Heart left ventricle (tissue), 16 donors: ENCODE results near the gene CASZ1. TPM values are rescaled to one million over a fixed set of nuclear protein-coding genes. Genes with fewer than 3 reads are reported as not detected.

Experiments
- ATAC-seq, 4 donors: fragments of 200-7000 bp; cut with Tn5 transposase; one replicate each; pipeline ENCODE4 v1.9.1; 2020 to 2022; ENCODE audit warnings: moderate library complexity in 4 of 4, mild to moderate bottlenecking in 3 of 4, moderate number of reproducible peaks in 1 of 4
- DNase-seq, 5 donors: peaks; one replicate each; pipeline ENCODE4 v3.0.0-alpha.2; 2020
- H3K27ac ChIP-seq, 12 donors: fragments of 200-600 bp; sonication (generic) in 4 of 12; one replicate each; pipeline versions ENCODE4 v1.5.0 to v1.8.0; 2016 to 2022; ENCODE audit warnings: mild to moderate bottlenecking in 2 of 12
- H3K27me3 ChIP-seq, 9 donors: fragments of 200-600 bp; sonication (generic) in 2 of 9; one replicate each; pipeline versions ENCODE4 v1.5.1 to v1.8.0; 2016 to 2022; ENCODE audit warnings: mild to moderate bottlenecking in 3 of 9
- H3K36me3 ChIP-seq, 9 donors: fragments of 200-600 bp; sonication (generic) in 2 of 9; one replicate each; pipeline versions ENCODE4 v1.5.0 to v1.8.0; 2018 to 2022; ENCODE audit warnings: mild to moderate bottlenecking in 2 of 9
- H3K4me1 ChIP-seq, 12 donors: fragments of 200-600 bp; sonication (generic) in 4 of 12; one replicate each; pipeline versions ENCODE4 v1.5.0 to v1.8.0; 2016 to 2022; ENCODE audit warnings: mild to moderate bottlenecking in 3 of 12
- H3K4me3 ChIP-seq, 12 donors: fragments of 200-600 bp; sonication (generic) in 4 of 12; one replicate each; pipeline versions ENCODE4 v1.5.0 to v1.8.0; 2017 to 2022; ENCODE audit warnings: mild to moderate bottlenecking in 9 of 12, moderate library complexity in 4 of 12
- H3K9me3 ChIP-seq, 12 donors: fragments of 200-600 bp; sonication (generic) in 4 of 12; one replicate each; pipeline versions ENCODE4 v1.5.0 to v1.8.0; 2016 to 2022; ENCODE audit warnings: mild to moderate bottlenecking in 1 of 12
- POLR2A ChIP-seq, 2 donors: fragments of 450-650 bp; IDR thresholded peaks; one replicate each; pipeline ENCODE4 v1.6.1; 2017; ENCODE audit warnings: antibody characterized with exemption in 2 of 2, mild to moderate bottlenecking in 2 of 2, moderate library complexity in 2 of 2
- WGBS, 4 donors: extraction: QIAGEN DNeasy Blood & Tissue Kit in 2 of 4; methylation state at CpG; one replicate each; pipeline versions ENCODE4 v1.1.5 to v1.1.7; 2013 to 2018; 5-methylcytosine and 5-hydroxymethylcytosine counted together
- intact Hi-C, 10 donors: fragments of 100-400 bp; cut with DNase I; formaldehyde crosslinking; loops; one replicate each; pipeline versions ENCODE4 v1.11.1 to v1.14.2; 2022
- polyA plus RNA-seq, 2 donors: library from polyadenylated mRNA; stranded (reverse); fragments of 200-250 nt; gene quantifications; one replicate each; pipeline ENCODE4 v1.2.3, GENCODE V29; 2013
- total RNA-seq, 9 donors: library from RNA; depleted of rRNA in 2 of 9; stranded (reverse); fragments of >200 nt in 2 of 9; fragmentation: NEBNext Ultra II Directional in 3 of 9; extraction: Animal tissue kit (Norgen Biotek cat#: 25700) in 3 of 9; gene quantifications; one replicate each; pipeline versions ENCODE4 v1.1.0 to v1.2.4, GENCODE V29; 2016 to 2023
- TF ChIP-seq, protein P1 (sequence below), 12 donors: fragments of 200-600 bp; sonication (generic) in 4 of 12; IDR thresholded peaks; one replicate each; pipeline versions ENCODE4 v1.5.0 to v1.8.0; 2018 to 2022; ENCODE audit warnings: antibody characterized with exemption in 12 of 12, mild to moderate bottlenecking in 5 of 12
- donor health status: ischemic (EF 13 %, LVEDD 7.1; RV severe dilation, severe dysfunction).
- donor health status: healthy with polysubstance abuse.
- donor health status: DM: no; HTN: yes; CAD: no.
- donor health status: DM: no; HTN: no; CAD: no.
- donor health status: ischemic (EF 25% LVEDD 6.9; RV normal size, moderate dysfunction).
- donor health status: ischemic (EF 25% LVEDD 5.7; RV mildly dilated, moderate dysfunction).
- donor health status: healthy.
- donor health status: DM: yes; HTN: yes; CAD: no.
- donor health status: ischemic (EF 35%, LVEDD 5.7; RV mildly dilated, moderate dysfunction).
- donor health status: nonischemic (EF 11% LVEDD 7.7; RV severe dilation, severe dysfunction).
- donor health status: DM: yes; HTN: yes; CAD: no.
- donor health status: PGD.
- donor health status: ischemic (EF 29% LVEDD 5.4; RV normal size, mild dysfunction).
- donor health status: nonischemic (EF 23%, LVEDD 6.1; RV moderate dilation, normal function).

CASZ1 gene
- total and polyA plus RNA-seq, 11 donors = 28.8 to 84.9 (median 55.0) TPM

GRCh38 chr1:10739589-10739988 is 56.9 kb downstream of the CASZ1 start:
- Histone ChIP-seq H3K9me3 (no peaks in the 10 kb centered on the region), H3K36me3 (no peaks in the 10 kb centered on the region), H3K4me1 (peaks cover 0 to 88% (median 41%) of the 10 kb centered on the region in 12 donors), H3K4me3 (no peak overlapping the region), H3K27ac (peak overlapping the region in 2 of 12 donors; percentile 0 to 87), H3K27me3 (no peaks in the 10 kb centered on the region)
- ATAC-seq = no peak
- TF ChIP-seq POLR2A (IDR thresholded peaks at IDR 0.05) = no peak
- TF ChIP-seq, protein P1, sequence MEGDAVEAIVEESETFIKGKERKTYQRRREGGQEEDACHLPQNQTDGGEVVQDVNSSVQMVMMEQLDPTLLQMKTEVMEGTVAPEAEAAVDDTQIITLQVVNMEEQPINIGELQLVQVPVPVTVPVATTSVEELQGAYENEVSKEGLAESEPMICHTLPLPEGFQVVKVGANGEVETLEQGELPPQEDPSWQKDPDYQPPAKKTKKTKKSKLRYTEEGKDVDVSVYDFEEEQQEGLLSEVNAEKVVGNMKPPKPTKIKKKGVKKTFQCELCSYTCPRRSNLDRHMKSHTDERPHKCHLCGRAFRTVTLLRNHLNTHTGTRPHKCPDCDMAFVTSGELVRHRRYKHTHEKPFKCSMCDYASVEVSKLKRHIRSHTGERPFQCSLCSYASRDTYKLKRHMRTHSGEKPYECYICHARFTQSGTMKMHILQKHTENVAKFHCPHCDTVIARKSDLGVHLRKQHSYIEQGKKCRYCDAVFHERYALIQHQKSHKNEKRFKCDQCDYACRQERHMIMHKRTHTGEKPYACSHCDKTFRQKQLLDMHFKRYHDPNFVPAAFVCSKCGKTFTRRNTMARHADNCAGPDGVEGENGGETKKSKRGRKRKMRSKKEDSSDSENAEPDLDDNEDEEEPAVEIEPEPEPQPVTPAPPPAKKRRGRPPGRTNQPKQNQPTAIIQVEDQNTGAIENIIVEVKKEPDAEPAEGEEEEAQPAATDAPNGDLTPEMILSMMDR (IDR thresholded peaks at IDR 0.05) = no peak
- 70 to 81% (median 78%) methylated on average over 8 of the region's 8 CpGs for WGBS, 4 donors
- DNase-seq = no peak
- intact Hi-C loops = loop anchor here in 2 of 10 donors (10.0 kb wide), 1 partner anchor 45 kb away; no protein-coding TSS in a partner anchor

- Histone ChIP-seq H3K9me3 (no peaks in the 10 kb centered on the region), H3K4me3 (no peak overlapping the region), H3K4me1 (peaks cover 0 to 86% (median 46%) of the 10 kb centered on the region in 12 donors), H3K36me3 (no peaks in the 10 kb centered on the region), H3K27me3 (no peaks in the 10 kb centered on the region), H3K27ac (peak overlapping the region in 11 of 12 donors; percentile 15 to 87 (median 71))
- intact Hi-C loops = loop anchor here in 2 of 10 donors (10.0 kb wide), 1 partner anchor 46 kb away; no protein-coding TSS in a partner anchor
- no peak for TF ChIP-seq POLR2A (IDR thresholded peaks at IDR 0.05)
- TF ChIP-seq, protein P1 (IDR thresholded peaks at IDR 0.05) = no peak
- peak in 1 of 4 donors; percentile 1 for ATAC-seq
- no peak for DNase-seq
- WGBS, 4 donors = 57 to 64% (median 59%) methylated on average over 17 to 21 of the region's 21 CpGs
These were observed 58.1 kb downstream of the CASZ1 start for GRCh38 chr1:10738061-10739058.

DNA sequence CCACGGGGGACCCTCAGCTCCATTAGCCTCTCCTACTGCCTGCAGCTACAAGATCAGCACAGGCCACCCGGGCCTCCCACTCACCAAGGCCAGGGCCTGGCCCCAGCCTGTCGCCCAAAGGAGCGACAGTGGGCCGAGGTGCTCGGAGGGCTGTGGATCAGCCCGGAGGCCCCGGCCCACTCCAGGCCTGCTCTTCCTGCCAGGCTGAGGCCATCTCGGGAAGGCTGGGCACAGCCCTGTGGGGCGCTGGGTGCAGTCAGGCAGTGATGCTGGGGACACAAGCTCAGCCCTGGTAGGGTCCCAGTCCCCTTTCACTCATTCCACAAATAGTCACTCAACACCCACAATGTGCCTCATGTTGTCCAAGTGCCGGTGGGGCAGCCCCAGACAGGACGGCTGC is 58.8 kb downstream of the CASZ1 start:
- H3K9me3 ChIP-seq = no peaks in the 10 kb centered on the region
- intact Hi-C loops = loop anchor here in 2 of 10 donors (10.0 kb wide), 1 partner anchor 47 kb away; no protein-coding TSS in a partner anchor
- H3K4me1 ChIP-seq = peaks cover 0 to 86% (median 44%) of the 10 kb centered on the region in 12 donors
- 35 to 44% (median 40%) methylated on average over 3 to 12 of the region's 12 CpGs for WGBS, 4 donors
- peak in 3 of 4 donors; percentile 1 to 3 (median 3) for ATAC-seq
- DNase-seq = no peak
- H3K36me3 ChIP-seq = no peaks in the 10 kb centered on the region
- H3K27me3 ChIP-seq = no peaks in the 10 kb centered on the region
- TF ChIP-seq POLR2A (IDR thresholded peaks at IDR 0.05) = no peak
- TF ChIP-seq, protein P1 (IDR thresholded peaks at IDR 0.05) = no peak
- no peak overlapping the region for H3K4me3 ChIP-seq
- peak overlapping the region in 11 of 12 donors; percentile 15 to 87 (median 71) for H3K27ac ChIP-seq
